Activated T-cell treated with anti-CD3 and anti-CD28 coated beads for 48 hours (primary cell): ENCODE results near the gene CFAP65.

Source experiments
- DNase-seq: peaks from one replicate; pipeline ENCODE4 v3.0.0-alpha.2; 2020; ENCODE audit warnings: low read depth

Gene CFAP65

GRCh38 chr2:219032051-219032745 is 9.1 kb downstream of the CFAP65 start:
- no peak for DNase-seq

GRCh38 chr2:219031005-219031738 is 10.1 kb downstream of the CFAP65 start:
- no peak for DNase-seq

GRCh38 chr2:219030177-219030940 is 11.0 kb downstream of the CFAP65 start:
- no peak for DNase-seq

- peak; percentile 68 for DNase-seq
Observed at GRCh38 chr2:219029829-219030165, 11.5 kb downstream of the CFAP65 start.

GRCh38 chr2:219028996-219029828 is 12.1 kb downstream of the CFAP65 start:
- DNase-seq: no peak

- no peak for DNase-seq
Observed at GRCh38 chr2:219028141-219028540, 13.2 kb downstream of the CFAP65 start.

GRCh38 chr2:219027511-219028055 is 13.7 kb downstream of the CFAP65 start:
- DNase-seq: no peak

GRCh38 chr2:219026946-219027345 is 14.4 kb downstream of the CFAP65 start:
- no peak for DNase-seq

- no peak for DNase-seq
Observed at GRCh38 chr2:219025637-219026585, 15.4 kb downstream of the CFAP65 start.

GRCh38 chr2:219024059-219024458 is 17.3 kb downstream of the CFAP65 start:
- no peak for DNase-seq

GRCh38 chr2:219023045-219023605 is 18.2 kb downstream of the CFAP65 start:
- no peak for DNase-seq

- no peak for DNase-seq
Observed at GRCh38 chr2:219022616-219023015, 18.7 kb downstream of the CFAP65 start.

- no peak for DNase-seq
Observed at GRCh38 chr2:219022041-219022440, 19.3 kb downstream of the CFAP65 start.

- no peak for DNase-seq
Observed at GRCh38 chr2:219021591-219021990, 19.7 kb downstream of the CFAP65 start.

GRCh38 chr2:219020604-219021365 is 20.5 kb downstream of the CFAP65 start:
- DNase-seq: no peak

- DNase-seq: no peak
Observed at GRCh38 chr2:219019436-219019835, 21.9 kb downstream of the CFAP65 start.

GRCh38 chr2:219018726-219019125 is 22.6 kb downstream of the CFAP65 start:
- DNase-seq: no peak

- no peak for DNase-seq
Observed at GRCh38 chr2:219018286-219018685, 23.0 kb downstream of the CFAP65 start.

- no peak for DNase-seq
Observed at GRCh38 chr2:219017201-219017931, 23.9 kb downstream of the CFAP65 start.
